H1 (cell line): Measurements from ENCODE around the gene ASMTL. TPM values are rescaled to one million over a fixed set of nuclear protein-coding genes. Genes with fewer than 3 reads are reported as not detected.

Experiments
- CTCF ChIA-PET: fragments of 300-600 bp; sonication (Branson Sonifier 250); formaldehyde crosslinking; loops from one replicate; lab custom pipeline; 2021; ENCODE audit not compliant: partially characterized antibody; lab: Charles Lee
- POLR2A ChIA-PET: fragments of 300-600 bp; sonication (Branson Sonifier 250); formaldehyde crosslinking; loops from one replicate; lab custom pipeline; 2021; ENCODE audit warnings: inconsistent platforms; ENCODE audit not compliant: partially characterized antibody; lab: Charles Lee
- DNase-seq, 2 experiments: peaks; one replicate each; pipeline versions ENCODE4 v3.0.0 to v3.0.0-alpha.2; 2010 to 2022; ENCODE audit warnings: low spot score in 2 of 2, low read depth in 1 of 2, mixed read lengths in 1 of 2
- FAIRE-seq: peaks from 2 replicates; lab custom pipeline; 2011; peaks lifted over from hg19 to GRCh38; lab: Jason Lieb, UNC
- H2AFZ ChIP-seq: 2 replicates; pipeline ENCODE4 v1.8.1; 2012; ENCODE audit warnings: low read length, inconsistent platforms
- H2AK5ac ChIP-seq: 2 replicates; pipeline ENCODE4 v1.6.1; 2013; ENCODE audit warnings: low read depth, low read length
- H2BK120ac ChIP-seq: replicated peaks from 2 replicates; pipeline ENCODE3; 2013; ENCODE audit warnings: low read depth, low read length, inconsistent platforms
- H2BK12ac ChIP-seq: 2 replicates; pipeline ENCODE4 v1.6.1; 2013; ENCODE audit warnings: low read depth, low read length
- H2BK15ac ChIP-seq: 2 replicates; pipeline ENCODE4 v1.6.1; 2013; ENCODE audit warnings: low read length
- H2BK20ac ChIP-seq: 2 replicates; pipeline ENCODE4 v1.6.1; 2013; ENCODE audit warnings: low read length
- H2BK5ac ChIP-seq: 2 replicates; pipeline ENCODE4 v1.6.1; 2013; ENCODE audit warnings: low read depth, low read length
- H3K14ac ChIP-seq: 2 replicates; pipeline ENCODE4 v1.6.1; 2013; ENCODE audit warnings: inconsistent platforms; ENCODE audit not compliant: insufficient read length
- H3K18ac ChIP-seq: 2 replicates; pipeline ENCODE4 v1.6.1; 2013; ENCODE audit warnings: low read length; ENCODE audit errors: extremely low read depth
- H3K23ac ChIP-seq: 2 replicates; pipeline ENCODE4 v1.6.1; 2013; ENCODE audit warnings: inconsistent platforms; ENCODE audit not compliant: insufficient read length
- H3K23me2 ChIP-seq: 2 replicates; pipeline ENCODE4 v1.6.1; 2013; ENCODE audit warnings: low read depth, low read length
- H3K27ac ChIP-seq: 2 replicates; pipeline ENCODE4 v1.6.1; 2011; ENCODE audit warnings: low read depth, low read length, inconsistent platforms
- H3K27me3 ChIP-seq, 4 experiments: replicated peaks in 1 of 4; 1 replicate in 1 of 4; 2 replicates in 3 of 4; pipeline versions ENCODE4 v1.6.1 to v1.8.1; 2011 to 2013; ENCODE audit warnings: low read length in 3 of 4, mild to moderate bottlenecking in 3 of 4, inconsistent platforms in 2 of 4, mixed read lengths in 2 of 4, moderate library complexity in 1 of 4; ENCODE audit not compliant: control insufficient read depth in 3 of 4, insufficient read depth in 3 of 4; ENCODE audit errors: extremely low read depth in 1 of 4
- H3K36me3 ChIP-seq, 4 experiments: 2 replicates each; pipeline versions ENCODE4 v1.6.1 to v1.8.1; 2011 to 2013; ENCODE audit warnings: mild to moderate bottlenecking in 4 of 4, low read length in 3 of 4, moderate library complexity in 2 of 4, control low read depth in 1 of 4, inconsistent platforms in 1 of 4; ENCODE audit not compliant: insufficient read depth in 4 of 4, control insufficient read depth in 2 of 4
- H3K4ac ChIP-seq: replicated peaks from 2 replicates; pipeline ENCODE3; 2013; ENCODE audit warnings: low read length, low read depth, mixed read lengths, inconsistent platforms; ENCODE audit not compliant: insufficient read length
- H3K4me1 ChIP-seq, 4 experiments: replicated peaks in 1 of 4; 1 replicate in 1 of 4; 2 replicates in 3 of 4; pipeline versions ENCODE4 v1.6.1 to v1.8.1; 2011 to 2013; ENCODE audit warnings: low read length in 3 of 4, inconsistent platforms in 2 of 4, mixed read lengths in 1 of 4; ENCODE audit not compliant: insufficient read depth in 4 of 4, control insufficient read depth in 3 of 4
- H3K4me2 ChIP-seq, 2 experiments: 2 replicates each; pipeline versions ENCODE4 v1.6.1 to v1.8.1; 2011 to 2013; ENCODE audit warnings: low read depth in 2 of 2, low read length in 2 of 2, control low read depth in 1 of 2, inconsistent platforms in 1 of 2, mild to moderate bottlenecking in 1 of 2; ENCODE audit not compliant: insufficient read depth in 1 of 2
- H3K4me3 ChIP-seq, 4 experiments: fragments of 200-600, 300-600 bp in 1 of 4; sonication (generic), shearing (Covaris generic), sonication (Bioruptor Twin) in 1 of 4; 2 replicates each; pipeline versions ENCODE4 v1.5.1 to v1.8.1; 2011 to 2016; ENCODE audit warnings: low read length in 4 of 4, low read depth in 3 of 4, control low read depth in 2 of 4, inconsistent platforms in 2 of 4, mild to moderate bottlenecking in 2 of 4, mixed read lengths in 1 of 4, moderate library complexity in 1 of 4; ENCODE audit not compliant: insufficient read depth in 2 of 4; ENCODE audit errors: extremely low read depth in 1 of 4
- H3K56ac ChIP-seq: replicated peaks from 2 replicates; pipeline ENCODE3; 2013; ENCODE audit warnings: low read depth, mild to moderate bottlenecking, mixed read lengths, low read length, inconsistent platforms; ENCODE audit not compliant: insufficient read length
- H3K79me1 ChIP-seq: 2 replicates; pipeline ENCODE4 v1.6.1; 2013; ENCODE audit warnings: low read depth, low read length, control low read depth
- H3K79me2 ChIP-seq, 2 experiments: 2 replicates each; pipeline versions ENCODE4 v1.6.1 to v1.8.1; 2012 to 2013; ENCODE audit warnings: low read length in 2 of 2, mild to moderate bottlenecking in 2 of 2, inconsistent platforms in 1 of 2; ENCODE audit not compliant: insufficient read depth in 2 of 2, control insufficient read depth in 1 of 2
- H3K9ac ChIP-seq, 4 experiments: replicated peaks in 1 of 4; 1 replicate in 1 of 4; 2 replicates in 3 of 4; pipeline versions ENCODE4 v1.6.1 to v1.8.1; 2011 to 2013; ENCODE audit warnings: low read depth in 3 of 4, low read length in 3 of 4, control low read depth in 2 of 4, mild to moderate bottlenecking in 2 of 4, moderate library complexity in 2 of 4, inconsistent platforms in 1 of 4; ENCODE audit errors: extremely low read depth in 1 of 4
- H3K9me3 ChIP-seq, 2 experiments: 2 replicates each; pipeline versions ENCODE4 v1.6.1 to v1.8.1; 2012 to 2013; ENCODE audit warnings: mild to moderate bottlenecking in 2 of 2, moderate library complexity in 2 of 2, control low read depth in 1 of 2, inconsistent platforms in 1 of 2, low read depth in 1 of 2, low read length in 1 of 2, mixed read lengths in 1 of 2; ENCODE audit not compliant: insufficient read depth in 2 of 2
- H4K20me1 ChIP-seq, 2 experiments: replicated peaks in 1 of 2; 2 replicates each; pipeline versions ENCODE3 to v1.8.1; 2011 to 2013; ENCODE audit warnings: inconsistent platforms in 2 of 2, low read length in 2 of 2, mild to moderate bottlenecking in 1 of 2; ENCODE audit not compliant: insufficient read depth in 2 of 2, control insufficient read depth in 1 of 2
- H4K5ac ChIP-seq: 2 replicates; pipeline ENCODE4 v1.6.1; 2013; ENCODE audit warnings: low read length, low read depth, mixed read lengths, inconsistent platforms; ENCODE audit not compliant: insufficient read length
- H4K8ac ChIP-seq: 2 replicates; pipeline ENCODE4 v1.8.0; 2013; ENCODE audit warnings: mild to moderate bottlenecking, moderate library complexity, low read length, inconsistent platforms; ENCODE audit not compliant: insufficient read depth; ENCODE audit errors: extremely low read depth
- H4K91ac ChIP-seq: replicated peaks from 2 replicates; pipeline ENCODE3; 2013; ENCODE audit warnings: low read length, mixed read lengths, inconsistent platforms; ENCODE audit not compliant: insufficient read length
- BRCA1 ChIP-seq: IDR thresholded peaks from 2 replicates; pipeline ENCODE4 v1.6.1; 2012; ENCODE audit warnings: low read depth, low read length, improper control_type of control experiment
- CHD2 ChIP-seq: IDR thresholded peaks from 2 replicates; pipeline ENCODE4 v1.6.1; 2012; ENCODE audit warnings: low read length, improper control_type of control experiment
- EP300 ChIP-seq, 2 experiments: IDR thresholded peaks; 1 replicate in 1 of 2; 2 replicates in 1 of 2; pipeline ENCODE4 v1.6.1; 2011 to 2012; ENCODE audit warnings: low read depth in 2 of 2, low read length in 2 of 2, mild to moderate bottlenecking in 2 of 2, borderline replicate concordance in 1 of 2, inconsistent platforms in 1 of 2, moderate library complexity in 1 of 2
- HDAC2 ChIP-seq, 2 experiments: fragments of 300-600 bp in 1 of 2; sonication (generic) in 1 of 2; IDR thresholded peaks; 2 replicates each; pipeline ENCODE4 v1.6.1; 2011 to 2012; ENCODE audit warnings: low read depth in 2 of 2, low read length in 2 of 2, mild to moderate bottlenecking in 2 of 2, moderate library complexity in 2 of 2, borderline replicate concordance in 1 of 2, inconsistent platforms in 1 of 2
- POLR2A ChIP-seq, 2 experiments: IDR thresholded peaks; 1 replicate in 1 of 2; 2 replicates in 1 of 2; pipeline ENCODE4 v1.6.1; 2011; ENCODE audit warnings: low read depth in 2 of 2, low read length in 2 of 2, mild to moderate bottlenecking in 2 of 2; ENCODE audit errors: control extremely low read depth in 1 of 2
- POLR2AphosphoS5 ChIP-seq: IDR thresholded peaks from 2 replicates; pipeline ENCODE4 v1.6.1; 2011; ENCODE audit warnings: low read depth, low read length
- POU5F1 ChIP-seq: IDR thresholded peaks from 2 replicates; pipeline ENCODE4 v1.6.1; 2011; ENCODE audit warnings: low read depth, mild to moderate bottlenecking, low read length, moderate library complexity
- RBBP5 ChIP-seq: IDR thresholded peaks from 2 replicates; pipeline ENCODE4 v1.7.1; 2012; ENCODE audit warnings: low read depth, mild to moderate bottlenecking, inconsistent platforms, low read length, moderate library complexity, borderline replicate concordance
- SP4 ChIP-seq: IDR thresholded peaks from 2 replicates; pipeline ENCODE4 v1.6.1; 2012; ENCODE audit warnings: low read length, inconsistent platforms
- WGBS, 2 experiments: shearing (Covaris generic) in 1 of 2; methylation state at CpG; one replicate each; pipeline versions ENCODE4 v1.1.6 to v1.1.7; 2013 to 2015; ENCODE audit warnings: low lambda C conversion rate in 2 of 2, mixed read lengths in 2 of 2, inconsistent platforms in 1 of 2, low coverage in 1 of 2, missing lambda C conversion rate in 1 of 2; ENCODE audit not compliant: insufficient replicate concordance in 2 of 2, insufficient coverage in 1 of 2, insufficient read length in 1 of 2; ENCODE audit errors: extremely low coverage in 1 of 2, missing lambda C conversion rate in 1 of 2; 5-methylcytosine and 5-hydroxymethylcytosine counted together
- polyA plus RNA-seq, 7 experiments: library from polyadenylated mRNA; depleted of rRNA in 3 of 7; stranded (reverse) in 5 of 7; unstranded in 2 of 7; fragments of >200 nt in 5 of 7; fragments of 200-250 nt in 2 of 7; gene quantifications; 1 replicate in 5 of 7; 2 replicates in 1 of 7; 4 replicates in 1 of 7; pipeline versions ENCODE4 v1.2.1 to v1.2.3, GENCODE V29; 2011 to 2013; ENCODE audit warnings: missing spikeins in 2 of 7, mixed read lengths in 2 of 7
- total RNA-seq: library from RNA; stranded (reverse); fragmentation: NEBNext Ultra II Directional; extraction: Animal tissue kit (Norgen Biotek cat#: 25700); gene quantifications from 2 replicates; pipeline ENCODE4 v1.2.1, GENCODE V29; 2021
- TF ChIP-seq, protein P1 (sequence below): IDR thresholded peaks from 2 replicates; pipeline ENCODE4 v1.6.1; 2011; ENCODE audit warnings: low read depth, mild to moderate bottlenecking, low read length; ENCODE audit not compliant: insufficient read depth

Gene ASMTL
- total and polyA plus RNA-seq, 2 of the 8 experiments (the other 6 are each of a cell fraction or from before 2014, with no cell fraction given), result 75.6 to 81.4 TPM

DNA sequence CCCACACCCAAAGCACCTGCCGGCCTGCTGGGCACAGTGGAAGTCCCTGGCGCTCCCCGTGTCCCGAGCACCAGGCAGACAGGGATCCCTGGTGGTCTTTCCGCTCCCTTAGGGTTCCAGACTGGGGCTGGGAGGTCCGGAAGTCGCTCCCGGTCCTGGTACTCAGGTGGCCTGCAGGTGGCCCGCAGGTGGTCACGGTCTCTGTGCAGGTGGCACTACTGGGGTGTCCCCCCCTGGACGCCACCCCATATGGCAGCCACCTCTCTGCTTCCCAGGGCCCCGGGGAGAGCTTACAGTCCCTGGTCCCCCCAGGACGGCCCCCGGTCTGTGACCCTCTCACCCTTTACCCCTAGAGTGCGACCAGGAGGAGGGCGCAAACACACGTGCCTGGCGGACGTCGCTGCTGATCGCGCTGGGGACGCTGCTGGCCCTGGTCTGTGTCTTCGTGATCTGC, 74.4 kb downstream of the ASMTL start:
- Histone ChIP-seq H3K79me2 (no peaks in the 10 kb centered on the region), H4K91ac (no peak overlapping the region), H3K23me2 (no peaks in the 10 kb centered on the region), H3K9me3 (no peaks in the 10 kb centered on the region), H2AK5ac (no peak overlapping the region), H3K79me1 (no peaks in the 10 kb centered on the region), H3K27ac (no peak overlapping the region), H3K9ac (no peak overlapping the region), H3K18ac (no peak overlapping the region), H2BK120ac (no peak overlapping the region), H3K56ac (no peak overlapping the region), H3K27me3 (no peaks in the 10 kb centered on the region), H2BK15ac (no peak overlapping the region), H3K4ac (no peak overlapping the region), H3K4me3 (no peak overlapping the region), H2AFZ (no peak overlapping the region), H2BK20ac (no peak overlapping the region), H3K36me3 (peaks cover 0 to 5% (median 0%) of the 10 kb centered on the region in 4 experiments; a peak in 1 of 8 replicates), H3K23ac (no peak overlapping the region), H3K4me1 (peaks cover 0 to 3% (median 2%) of the 10 kb centered on the region in 4 experiments; a peak in 4 of 7 replicates), H2BK5ac (no peak overlapping the region), H3K14ac (no peak overlapping the region), H4K20me1 (peaks cover 0 to under 1% of the 10 kb centered on the region in 2 experiments), H3K4me2 (no peak overlapping the region), H4K8ac (no peak overlapping the region), H4K5ac (no peak overlapping the region), H2BK12ac (no peak overlapping the region)
- FAIRE-seq, result no peak
- ChIA-PET CTCF (no interaction called here), POLR2A (no interaction called here)
- no peak for DNase-seq
- WGBS, 2 experiments, result 92% methylated on average over 22 of the region's 24 CpGs; no CpG with 5 or more reads in 1 of the 2 experiments
- TF ChIP-seq POLR2A (IDR thresholded peaks at IDR 0.05; ENCODE audit: control extremely low read depth in 1 of 2, low read depth in 2 of 2, low read length in 2 of 2), result peak in 1 of 2 experiments; percentile 65; a peak in 1 of 3 replicates
- TF ChIP-seq RBBP5, result no peak
- TF ChIP-seq BRCA1, result no peak
- TF ChIP-seq, protein P1, sequence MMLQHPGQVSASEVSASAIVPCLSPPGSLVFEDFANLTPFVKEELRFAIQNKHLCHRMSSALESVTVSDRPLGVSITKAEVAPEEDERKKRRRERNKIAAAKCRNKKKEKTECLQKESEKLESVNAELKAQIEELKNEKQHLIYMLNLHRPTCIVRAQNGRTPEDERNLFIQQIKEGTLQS, result no peak
- TF ChIP-seq SP4, result no peak
- peak; percentile 7; the same call in 1 of the 2 replicates for TF ChIP-seq POLR2AphosphoS5
- TF ChIP-seq HDAC2 (IDR thresholded peaks at IDR 0.05; ENCODE audit: borderline replicate concordance in 1 of 2, low read depth in 2 of 2, low read length in 2 of 2), result no peak
- TF ChIP-seq POU5F1, result no peak
- no peak for TF ChIP-seq CHD2
- no peak for TF ChIP-seq EP300 (IDR thresholded peaks at IDR 0.05; ENCODE audit: borderline replicate concordance in 1 of 2, low read depth in 2 of 2, low read length in 2 of 2)
